ENCODE results near the gene SENP5. TPM values are rescaled to one million over a fixed set of nuclear protein-coding genes. Genes with fewer than 3 reads are reported as not detected.
"Not testable (repeated sequence)": the region's sequence is repeated elsewhere in the genome, so short reads cannot be mapped to it uniquely, and the experiment has no call there.

The SENP5 gene
- total RNA-seq, 2 donors from 2014 or later = 13.2 to 46.8 TPM

DNA sequence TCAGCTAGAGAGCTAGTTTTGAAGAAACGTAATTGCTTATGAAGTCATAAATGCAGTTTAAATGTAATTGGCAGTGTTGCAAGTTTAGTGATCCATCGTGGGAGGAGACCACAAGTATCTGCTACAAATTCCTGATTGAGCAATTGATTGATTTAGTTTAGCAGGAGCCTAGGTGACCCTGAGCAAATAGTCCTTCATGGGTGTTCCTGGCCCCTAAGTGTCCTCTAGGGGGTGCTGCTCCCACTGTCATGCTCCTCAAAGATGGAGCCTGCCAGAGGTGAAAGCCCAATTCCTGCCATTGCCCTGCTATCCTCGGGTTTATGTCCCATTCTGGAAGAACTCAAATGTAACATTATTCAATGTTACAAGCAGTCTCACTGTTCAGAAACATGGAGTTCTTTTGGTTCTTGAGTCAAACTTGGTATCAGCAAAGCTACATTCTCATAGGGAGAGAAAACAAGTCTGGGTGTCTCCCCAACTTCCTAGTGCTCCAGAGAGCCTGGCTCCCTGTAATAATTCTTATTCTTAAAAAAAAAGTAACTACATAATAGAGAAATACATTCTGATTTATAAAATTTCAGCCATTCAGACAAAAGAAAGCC is 29.8 kb upstream of the SENP5 start:
- no peak for TF ChIP-seq POLR2A (IDR thresholded peaks at IDR 0.05)
- TF ChIP-seq, protein P1, sequence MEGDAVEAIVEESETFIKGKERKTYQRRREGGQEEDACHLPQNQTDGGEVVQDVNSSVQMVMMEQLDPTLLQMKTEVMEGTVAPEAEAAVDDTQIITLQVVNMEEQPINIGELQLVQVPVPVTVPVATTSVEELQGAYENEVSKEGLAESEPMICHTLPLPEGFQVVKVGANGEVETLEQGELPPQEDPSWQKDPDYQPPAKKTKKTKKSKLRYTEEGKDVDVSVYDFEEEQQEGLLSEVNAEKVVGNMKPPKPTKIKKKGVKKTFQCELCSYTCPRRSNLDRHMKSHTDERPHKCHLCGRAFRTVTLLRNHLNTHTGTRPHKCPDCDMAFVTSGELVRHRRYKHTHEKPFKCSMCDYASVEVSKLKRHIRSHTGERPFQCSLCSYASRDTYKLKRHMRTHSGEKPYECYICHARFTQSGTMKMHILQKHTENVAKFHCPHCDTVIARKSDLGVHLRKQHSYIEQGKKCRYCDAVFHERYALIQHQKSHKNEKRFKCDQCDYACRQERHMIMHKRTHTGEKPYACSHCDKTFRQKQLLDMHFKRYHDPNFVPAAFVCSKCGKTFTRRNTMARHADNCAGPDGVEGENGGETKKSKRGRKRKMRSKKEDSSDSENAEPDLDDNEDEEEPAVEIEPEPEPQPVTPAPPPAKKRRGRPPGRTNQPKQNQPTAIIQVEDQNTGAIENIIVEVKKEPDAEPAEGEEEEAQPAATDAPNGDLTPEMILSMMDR (IDR thresholded peaks at IDR 0.05) = peak; percentile 52 to 77 (median 72)
- no peaks in the 10 kb centered on the region for H3K27me3 ChIP-seq
- DNase-seq = peak; percentile 69 to 83 (median 76)
- H3K9me3 ChIP-seq = no peaks in the 10 kb centered on the region
- no peaks in the 10 kb centered on the region for H3K36me3 ChIP-seq (replicated peaks in 1 of 2; ENCODE audit: insufficient read depth in 1 of 2, low read depth in 2 of 2)
- no peak overlapping the region for H3K27ac ChIP-seq
- ATAC-seq = peak; percentile 88
- no peak overlapping the region for H3K4me3 ChIP-seq
- 34 to 48% methylated on average over 3 of the region's 3 CpGs for WGBS, 2 donors
- intact Hi-C loops (cut with DNase I) = no loop called here
- no peaks in the 10 kb centered on the region for H3K4me1 ChIP-seq

DNA sequence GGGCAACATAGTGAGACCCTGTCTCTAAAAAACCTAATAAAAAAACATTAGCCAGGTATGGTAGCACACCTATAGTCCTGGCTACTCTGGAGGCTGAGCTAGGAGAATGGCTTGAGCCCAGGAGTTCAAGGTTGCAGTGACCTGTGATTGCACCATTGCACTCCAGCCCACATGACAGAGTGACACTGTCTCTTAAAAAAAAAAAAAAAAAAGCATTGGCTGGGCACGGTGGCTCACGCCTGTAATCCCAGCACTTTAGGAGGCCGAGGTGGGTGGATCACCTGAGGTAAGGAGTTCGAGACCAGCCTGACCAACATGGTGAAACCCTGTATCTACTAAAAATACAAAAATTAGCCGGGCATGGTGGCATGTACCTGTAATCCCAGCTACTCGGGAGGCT is 28.4 kb upstream of the SENP5 start:
- H3K4me1 ChIP-seq; H3K27ac ChIP-seq; H3K4me3 ChIP-seq; ATAC-seq; H3K27me3 ChIP-seq; H3K36me3 ChIP-seq (replicated peaks in 1 of 2; ENCODE audit: insufficient read depth in 1 of 2, low read depth in 2 of 2); intact Hi-C loops (cut with DNase I); DNase-seq; H3K9me3 ChIP-seq: not testable (repeated sequence)
- WGBS, 2 donors = 68 to 82% methylated on average over 6 of the region's 6 CpGs

DNA sequence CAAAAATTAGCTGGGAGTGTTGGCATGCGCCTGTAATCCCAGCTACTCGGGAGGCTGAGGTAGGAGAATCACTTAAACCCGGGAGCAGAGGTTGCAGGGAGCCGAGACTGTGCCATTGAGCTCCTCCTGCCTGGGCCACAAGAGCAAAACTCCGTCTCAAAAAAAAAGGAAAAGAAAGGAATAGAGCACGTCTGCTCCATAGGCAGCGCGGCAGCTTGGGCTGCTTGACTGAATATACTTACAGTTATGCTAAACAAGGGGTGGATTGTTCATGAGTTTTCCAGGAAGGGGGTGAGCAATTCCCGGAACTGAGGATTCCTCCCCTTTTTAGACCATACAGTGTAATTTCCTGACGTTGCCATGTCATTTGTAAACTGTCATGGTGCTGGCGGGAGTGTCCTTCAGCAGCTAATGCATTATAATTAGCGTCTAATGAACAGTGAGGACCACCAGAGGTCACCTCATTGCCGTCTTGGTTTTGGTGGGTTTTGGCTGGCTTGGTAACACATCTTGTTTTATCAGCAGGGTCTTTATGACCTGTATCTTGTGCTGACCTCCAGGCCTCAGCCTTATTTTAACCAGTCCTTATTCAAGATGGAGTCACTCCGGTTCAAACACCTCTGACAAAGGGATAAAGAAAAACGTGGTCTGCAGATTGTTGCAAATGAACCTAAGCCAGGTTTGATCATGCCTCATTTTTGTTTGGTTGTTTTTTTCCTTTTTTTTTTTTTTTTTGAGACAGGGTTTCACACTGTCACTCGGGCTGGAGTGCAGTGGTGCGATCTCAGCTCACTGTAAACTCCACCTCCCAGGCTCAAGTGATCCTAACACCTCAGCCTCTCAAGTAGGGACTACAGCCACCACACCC is 24.9 kb upstream of the SENP5 start:
- H3K27ac ChIP-seq = no peak overlapping the region
- TF ChIP-seq POLR2A (IDR thresholded peaks at IDR 0.05) = no peak
- ATAC-seq (no peak), DNase-seq (no peak)
- no peaks in the 10 kb centered on the region for H3K36me3 ChIP-seq (replicated peaks in 1 of 2; ENCODE audit: insufficient read depth in 1 of 2, low read depth in 2 of 2)
- H3K9me3 ChIP-seq = no peaks in the 10 kb centered on the region
- no peak overlapping the region for H3K4me3 ChIP-seq
- no peaks in the 10 kb centered on the region for H3K4me1 ChIP-seq
- 65 to 68% methylated on average over 16 to 17 of the region's 17 CpGs for WGBS, 2 donors
- H3K27me3 ChIP-seq = no peaks in the 10 kb centered on the region
- intact Hi-C loops (cut with DNase I) = no loop called here

DNA sequence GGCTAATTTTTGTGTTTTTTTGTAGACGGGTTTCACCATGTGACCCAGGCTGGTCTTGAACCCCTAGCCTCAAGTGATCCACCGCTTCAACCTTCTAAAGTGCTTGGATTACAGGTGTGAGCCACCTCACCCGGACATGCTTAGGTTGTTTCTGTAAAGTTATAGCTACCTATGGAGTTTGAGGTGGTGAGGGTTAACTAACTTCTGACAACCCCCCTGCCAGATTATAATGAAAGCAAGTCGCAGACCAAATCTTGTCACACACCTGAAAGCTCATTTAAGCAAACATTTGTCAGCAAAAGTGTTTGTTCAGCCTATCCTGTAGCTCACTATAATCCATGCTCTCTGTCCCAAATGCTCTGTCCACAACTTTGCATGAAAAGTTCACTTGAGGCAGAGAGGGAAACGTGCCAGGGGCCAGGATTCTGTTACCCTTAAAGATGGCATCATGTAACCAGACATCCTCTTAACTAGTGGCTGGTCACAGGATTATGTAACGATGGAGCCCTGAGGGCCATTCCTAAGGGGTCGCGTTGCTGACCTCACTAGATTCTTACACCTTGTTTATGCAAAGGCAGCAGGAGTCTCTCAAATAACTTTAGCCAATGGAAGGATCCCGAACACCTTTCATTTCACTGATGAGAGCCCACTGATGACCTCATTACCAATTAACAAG is 24.1 kb upstream of the SENP5 start:
- intact Hi-C loops (cut with DNase I) = no loop called here
- no peak overlapping the region for H3K27ac ChIP-seq
- H3K36me3 ChIP-seq (replicated peaks in 1 of 2; ENCODE audit: insufficient read depth in 1 of 2, low read depth in 2 of 2) = no peaks in the 10 kb centered on the region
- DNase-seq (no peak), ATAC-seq (no peak)
- no peaks in the 10 kb centered on the region for H3K9me3 ChIP-seq
- 62 to 63% methylated on average over 6 to 9 of the region's 9 CpGs for WGBS, 2 donors
- no peaks in the 10 kb centered on the region for H3K27me3 ChIP-seq
- H3K4me1 ChIP-seq = no peaks in the 10 kb centered on the region
- H3K4me3 ChIP-seq = no peak overlapping the region
- TF ChIP-seq POLR2A (IDR thresholded peaks at IDR 0.05) = no peak
- TF ChIP-seq, protein P1 (IDR thresholded peaks at IDR 0.05) = no peak

DNA sequence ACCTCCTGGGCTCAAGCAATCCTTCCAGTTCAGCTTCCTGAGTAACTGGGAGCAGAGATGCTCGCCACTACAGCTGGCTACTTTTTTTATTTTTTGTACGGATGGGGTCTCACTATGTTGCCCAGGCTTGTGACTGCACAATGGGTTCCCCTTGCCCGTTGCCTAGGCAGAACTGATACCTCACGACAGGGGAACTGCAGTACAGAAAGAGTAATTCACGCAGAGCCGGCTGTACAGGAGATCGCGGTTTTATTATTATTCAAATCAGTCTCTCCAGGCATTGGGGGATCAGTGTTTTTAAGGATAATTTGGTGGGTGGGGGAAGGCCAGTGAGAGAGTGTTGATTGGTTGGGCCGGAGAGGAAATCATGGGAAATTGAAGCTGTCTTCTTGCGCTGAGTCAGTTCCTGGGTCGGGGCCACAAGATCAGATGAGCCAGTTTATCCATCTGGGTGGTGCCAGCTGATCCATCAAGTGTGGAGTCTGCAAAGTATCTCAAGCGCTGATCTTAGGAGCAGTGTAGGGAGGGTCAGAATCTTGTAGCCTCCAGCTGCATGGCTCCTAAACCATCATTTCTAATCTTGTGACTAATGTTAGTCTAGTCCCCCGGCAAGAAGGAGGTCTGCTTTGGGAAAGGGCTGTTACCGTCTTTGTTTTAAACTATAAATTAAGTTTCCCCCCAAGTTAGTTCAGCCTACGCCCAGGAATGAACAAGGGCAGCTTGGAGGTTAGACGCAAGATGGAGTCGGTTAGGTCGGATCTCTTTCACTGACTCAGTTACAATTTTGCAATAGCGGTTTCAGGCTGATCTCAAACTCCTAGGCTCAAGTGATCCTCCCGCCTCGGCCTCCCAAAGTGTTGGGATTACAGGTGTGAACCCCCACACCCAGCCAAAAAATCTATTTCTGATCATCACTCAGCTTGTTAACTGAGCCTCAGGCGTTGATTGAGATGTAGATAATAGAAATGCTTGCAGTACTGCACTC is 23.2 kb upstream of the SENP5 start:
- ATAC-seq; H3K27me3 ChIP-seq; H3K36me3 ChIP-seq (replicated peaks in 1 of 2; ENCODE audit: insufficient read depth in 1 of 2, low read depth in 2 of 2); H3K27ac ChIP-seq; H3K4me1 ChIP-seq; intact Hi-C loops (cut with DNase I); DNase-seq; H3K4me3 ChIP-seq; H3K9me3 ChIP-seq: not testable (repeated sequence)
- WGBS, 2 donors = 79 to 84% methylated on average over 16 to 20 of the region's 22 CpGs

DNA sequence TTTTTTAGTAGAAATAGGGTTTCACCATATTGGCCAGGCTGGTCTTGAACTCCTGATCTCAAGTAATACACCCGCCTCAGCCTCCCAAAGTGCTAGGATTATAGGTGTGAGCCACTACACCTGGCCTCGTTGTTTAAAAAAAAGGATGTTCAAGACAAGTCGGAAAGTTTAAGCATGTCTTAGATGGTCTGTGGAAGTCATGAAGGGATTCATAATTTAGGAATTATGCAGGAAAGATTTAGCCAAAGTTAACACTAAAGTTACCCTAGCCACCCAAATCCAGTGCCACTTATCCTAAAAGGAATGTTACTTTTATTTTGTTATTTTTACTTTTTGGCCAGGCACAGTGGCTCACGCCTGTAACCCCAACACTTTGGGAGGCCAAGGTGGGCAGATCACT is 19.3 kb upstream of the SENP5 start:
- H3K27me3 ChIP-seq; ATAC-seq; DNase-seq; H3K9me3 ChIP-seq; H3K36me3 ChIP-seq (replicated peaks in 1 of 2; ENCODE audit: insufficient read depth in 1 of 2, low read depth in 2 of 2); intact Hi-C loops (cut with DNase I); H3K4me3 ChIP-seq; H3K27ac ChIP-seq; H3K4me1 ChIP-seq: not testable (repeated sequence)
- WGBS, 2 donors = 68 to 76% methylated on average over 4 of the region's 4 CpGs
